H9 (cell line): Measurements from ENCODE around the gene PRSS2. TPM values are rescaled to one million over a fixed set of nuclear protein-coding genes. Genes with fewer than 3 reads are reported as not detected.

ENCODE experiments used
- DNase-seq: peaks from one replicate; pipeline ENCODE4 v3.0.0-alpha.2; 2017
- H2AFZ ChIP-seq: one replicate; pipeline ENCODE4 v1.6.1; 2013; ENCODE audit warnings: mild to moderate bottlenecking, low read length, control low read depth, moderate library complexity
- H2AK5ac ChIP-seq: 2 replicates; pipeline ENCODE4 v1.6.1; 2013; ENCODE audit warnings: low read length, control low read depth, mixed read lengths; ENCODE audit not compliant: insufficient read length
- H2BK120ac ChIP-seq: one replicate; pipeline ENCODE4 v1.6.1; 2013; ENCODE audit warnings: low read depth, mild to moderate bottlenecking, low read length, control low read depth, inconsistent platforms; ENCODE audit not compliant: poor library complexity, severe bottlenecking
- H2BK12ac ChIP-seq: 2 replicates; pipeline ENCODE4 v1.6.1; 2013; ENCODE audit warnings: low read length, control low read depth, mixed read lengths, low read depth; ENCODE audit not compliant: insufficient read length
- H2BK15ac ChIP-seq: 2 replicates; pipeline ENCODE4 v1.6.1; 2013; ENCODE audit warnings: low read depth, low read length, control low read depth
- H2BK20ac ChIP-seq: one replicate; pipeline ENCODE4 v1.6.1; 2013; ENCODE audit warnings: low read depth, mild to moderate bottlenecking, low read length, control low read depth, inconsistent platforms; ENCODE audit not compliant: poor library complexity, severe bottlenecking
- H2BK5ac ChIP-seq: 2 replicates; pipeline ENCODE4 v1.6.1; 2013; ENCODE audit warnings: low read length, control low read depth, mixed read lengths; ENCODE audit not compliant: insufficient read length
- H3K14ac ChIP-seq: 2 replicates; pipeline ENCODE4 v1.6.1; 2013; ENCODE audit warnings: low read length, control low read depth; ENCODE audit not compliant: insufficient read depth
- H3K18ac ChIP-seq: 2 replicates; pipeline ENCODE4 v1.6.1; 2013; ENCODE audit warnings: low read depth, mild to moderate bottlenecking, mixed read lengths, low read length, control low read depth; ENCODE audit not compliant: insufficient read length
- H3K23ac ChIP-seq: 2 replicates; pipeline ENCODE4 v1.6.1; 2013; ENCODE audit warnings: low read length, control low read depth, mixed read lengths, low read depth; ENCODE audit not compliant: insufficient read length
- H3K23me2 ChIP-seq: 2 replicates; pipeline ENCODE4 v1.6.1; 2013; ENCODE audit warnings: low read depth, mild to moderate bottlenecking, mixed read lengths, low read length, control low read depth; ENCODE audit not compliant: insufficient read length, poor library complexity, severe bottlenecking
- H3K27ac ChIP-seq: 2 replicates; pipeline ENCODE4 v1.5.1; 2013; ENCODE audit warnings: low read length, control low read depth, mixed read lengths, low read depth; ENCODE audit not compliant: insufficient read length
- H3K27me3 ChIP-seq: 2 replicates; pipeline ENCODE4 v1.6.1; 2013; ENCODE audit warnings: low read length, control low read depth, inconsistent platforms; ENCODE audit not compliant: insufficient read depth
- H3K4ac ChIP-seq: 2 replicates; pipeline ENCODE4 v1.6.1; 2013; ENCODE audit warnings: low read depth, mild to moderate bottlenecking, control low read depth, inconsistent platforms, low read length, moderate library complexity
- H3K4me1 ChIP-seq: 2 replicates; pipeline ENCODE4 v1.6.1; 2013; ENCODE audit warnings: low read length, control low read depth, inconsistent platforms; ENCODE audit not compliant: insufficient read depth
- H3K4me2 ChIP-seq: 2 replicates; pipeline ENCODE4 v1.6.1; 2013; ENCODE audit warnings: low read length, control low read depth, mixed read lengths; ENCODE audit not compliant: insufficient read length, insufficient read depth
- H3K56ac ChIP-seq: 2 replicates; pipeline ENCODE4 v1.6.1; 2013; ENCODE audit warnings: low read depth, mild to moderate bottlenecking, mixed read lengths, low read length, control low read depth; ENCODE audit not compliant: insufficient read length
- H3K79me1 ChIP-seq: 2 replicates; pipeline ENCODE4 v1.6.1; 2013; ENCODE audit warnings: low read depth, mild to moderate bottlenecking, moderate library complexity, low read length, control low read depth, inconsistent platforms; ENCODE audit not compliant: insufficient read depth, poor library complexity, severe bottlenecking
- H3K79me2 ChIP-seq: 2 replicates; pipeline ENCODE4 v1.6.1; 2013; ENCODE audit warnings: low read length, control low read depth, inconsistent platforms; ENCODE audit not compliant: insufficient read depth
- H3K9ac ChIP-seq: 2 replicates; pipeline ENCODE4 v1.6.1; 2013; ENCODE audit warnings: low read length, control low read depth, mixed read lengths; ENCODE audit not compliant: insufficient read length; ENCODE audit errors: extremely low read depth
- H3K9me3 ChIP-seq: one replicate; pipeline ENCODE4 v1.6.1; 2013; ENCODE audit warnings: low read depth, low read length, inconsistent platforms; ENCODE audit not compliant: control insufficient read depth
- H3T11ph ChIP-seq: one replicate; pipeline ENCODE4 v1.6.1; 2013; ENCODE audit warnings: mild to moderate bottlenecking, low read length, control low read depth, inconsistent platforms
- H4K20me1 ChIP-seq: one replicate; pipeline ENCODE4 v1.6.1; 2013; ENCODE audit not compliant: control insufficient read depth, insufficient read length, insufficient read depth
- H4K5ac ChIP-seq: 2 replicates; pipeline ENCODE4 v1.6.1; 2013; ENCODE audit warnings: low read depth, mild to moderate bottlenecking, mixed read lengths, low read length, control low read depth; ENCODE audit not compliant: insufficient read length
- H4K8ac ChIP-seq: replicated peaks from 2 replicates; pipeline ENCODE4 v1.6.1; 2013; ENCODE audit warnings: low read length, control low read depth, mixed read lengths, low read depth; ENCODE audit not compliant: insufficient read length
- H4K91ac ChIP-seq: 2 replicates; pipeline ENCODE4 v1.6.1; 2013; ENCODE audit warnings: low read depth, mild to moderate bottlenecking, moderate library complexity, mixed read lengths, low read length, control low read depth; ENCODE audit not compliant: insufficient read length
- H3K27ac Mint-ChIP-seq, 3 experiments: 2 replicates in 2 of 3; 3 replicates in 1 of 3; pipeline ENCODE4 v1.8.0; 2020 to 2021; ENCODE audit warnings: mixed read lengths in 3 of 3, mild to moderate bottlenecking in 1 of 3, moderate library complexity in 1 of 3
- H3K27me3 Mint-ChIP-seq: 2 replicates; pipeline ENCODE4 v1.8.0; 2021; ENCODE audit warnings: low read depth, mild to moderate bottlenecking, moderate library complexity, mixed read lengths
- H3K36me3 Mint-ChIP-seq, 3 experiments: 2 replicates in 2 of 3; 3 replicates in 1 of 3; pipeline ENCODE4 v1.8.0; 2020 to 2021; ENCODE audit warnings: low read depth in 3 of 3, mixed read lengths in 3 of 3; ENCODE audit not compliant: insufficient read depth in 1 of 3
- H3K4me1 Mint-ChIP-seq, 2 experiments: 2 replicates each; pipeline ENCODE4 v1.8.0; 2020; ENCODE audit warnings: mixed read lengths in 2 of 2
- H3K4me3 Mint-ChIP-seq, 2 experiments: 2 replicates in 1 of 2; 3 replicates in 1 of 2; pipeline ENCODE4 v1.8.0; 2020 to 2021; ENCODE audit warnings: mild to moderate bottlenecking in 2 of 2, mixed read lengths in 2 of 2, moderate library complexity in 1 of 2
- H3K9me3 Mint-ChIP-seq, 2 experiments: 2 replicates in 1 of 2; 3 replicates in 1 of 2; pipeline ENCODE4 v1.8.0; 2020; ENCODE audit warnings: mild to moderate bottlenecking in 2 of 2, mixed read lengths in 2 of 2, moderate library complexity in 1 of 2
- WGBS: extraction: QIAGEN DNeasy Blood & Tissue Kit; methylation state at CpG from one replicate; pipeline ENCODE4 v1.1.7; 2013; ENCODE audit warnings: missing lambda C conversion rate, low lambda C conversion rate, mixed read lengths; ENCODE audit not compliant: insufficient read length; ENCODE audit errors: extremely low coverage; 5-methylcytosine and 5-hydroxymethylcytosine counted together
- total RNA-seq: library from RNA; stranded (reverse); gene quantifications from 2 replicates; pipeline ENCODE4 v1.2.1, GENCODE V29; 2021
- TF ChIP-seq, protein P1 (sequence below): fragments of 200-600 bp; sonication (generic); conservative IDR thresholded peaks from 3 replicates; pipeline ENCODE4 v1.8.0; 2021; ENCODE audit warnings: antibody characterized with exemption, mild to moderate bottlenecking

Gene PRSS2
- total RNA-seq, 1 experiment from 2014 or later, result not detected

DNA sequence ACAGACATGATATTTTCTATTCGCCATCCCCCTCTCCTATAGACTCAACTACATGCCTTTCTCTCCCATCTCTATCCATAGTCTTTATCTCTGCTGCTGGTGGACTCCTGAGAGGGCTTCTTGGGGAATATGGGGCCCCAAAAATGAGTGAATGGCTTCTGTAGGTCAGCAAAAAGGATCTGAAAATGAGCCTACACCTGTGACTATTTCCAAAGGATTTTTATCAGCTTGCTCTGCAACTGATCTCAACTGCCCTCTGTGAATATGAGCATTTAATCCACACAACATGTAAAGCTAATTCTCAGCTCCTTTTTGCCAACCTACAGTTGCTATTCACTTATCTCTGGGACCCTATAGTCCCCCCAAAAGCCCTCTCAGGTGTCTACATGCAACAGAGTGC, 36.2 kb downstream of the PRSS2 start:
- no peak overlapping the region for H3K18ac ChIP-seq
- TF ChIP-seq, protein P1, sequence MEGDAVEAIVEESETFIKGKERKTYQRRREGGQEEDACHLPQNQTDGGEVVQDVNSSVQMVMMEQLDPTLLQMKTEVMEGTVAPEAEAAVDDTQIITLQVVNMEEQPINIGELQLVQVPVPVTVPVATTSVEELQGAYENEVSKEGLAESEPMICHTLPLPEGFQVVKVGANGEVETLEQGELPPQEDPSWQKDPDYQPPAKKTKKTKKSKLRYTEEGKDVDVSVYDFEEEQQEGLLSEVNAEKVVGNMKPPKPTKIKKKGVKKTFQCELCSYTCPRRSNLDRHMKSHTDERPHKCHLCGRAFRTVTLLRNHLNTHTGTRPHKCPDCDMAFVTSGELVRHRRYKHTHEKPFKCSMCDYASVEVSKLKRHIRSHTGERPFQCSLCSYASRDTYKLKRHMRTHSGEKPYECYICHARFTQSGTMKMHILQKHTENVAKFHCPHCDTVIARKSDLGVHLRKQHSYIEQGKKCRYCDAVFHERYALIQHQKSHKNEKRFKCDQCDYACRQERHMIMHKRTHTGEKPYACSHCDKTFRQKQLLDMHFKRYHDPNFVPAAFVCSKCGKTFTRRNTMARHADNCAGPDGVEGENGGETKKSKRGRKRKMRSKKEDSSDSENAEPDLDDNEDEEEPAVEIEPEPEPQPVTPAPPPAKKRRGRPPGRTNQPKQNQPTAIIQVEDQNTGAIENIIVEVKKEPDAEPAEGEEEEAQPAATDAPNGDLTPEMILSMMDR, result no peak
- no peak overlapping the region for H2BK20ac ChIP-seq
- no peak overlapping the region for H2BK120ac ChIP-seq
- H4K8ac ChIP-seq, result no peak overlapping the region
- peaks cover 5 to 23% of the 10 kb centered on the region in 2 experiments for H3K4me1 Mint-ChIP-seq
- no peaks in the 10 kb centered on the region for H3K27me3 ChIP-seq
- no peak overlapping the region for H4K5ac ChIP-seq
- peaks cover 3 to 6% (median 3%) of the 10 kb centered on the region in 3 experiments for H3K36me3 Mint-ChIP-seq
- no peak overlapping the region for H3K4ac ChIP-seq
- no peaks in the 10 kb centered on the region for H3K4me1 ChIP-seq
- H3K4me3 Mint-ChIP-seq, result no peak overlapping the region
- no peak overlapping the region for H3T11ph ChIP-seq
- no peak overlapping the region for H2BK15ac ChIP-seq
- no peaks in the 10 kb centered on the region; a peak in 1 of 5 replicates for H3K9me3 Mint-ChIP-seq
- no peak overlapping the region for H3K14ac ChIP-seq
- no CpG with 5 or more reads among the region's 1 CpG for WGBS
- H2BK12ac ChIP-seq, result no peak overlapping the region
- no peak overlapping the region for H2BK5ac ChIP-seq
- no peak overlapping the region for H3K9ac ChIP-seq
- H3K23me2 ChIP-seq, result no peaks in the 10 kb centered on the region
- H3K27ac ChIP-seq, result no peak overlapping the region
- H3K27ac Mint-ChIP-seq, result no peak overlapping the region
- DNase-seq, result no peak
- no peak overlapping the region for H3K23ac ChIP-seq
- H2AFZ ChIP-seq, result no peak overlapping the region
- no peaks in the 10 kb centered on the region for H3K79me1 ChIP-seq
- no peak overlapping the region for H2AK5ac ChIP-seq
- H3K79me2 ChIP-seq, result no peaks in the 10 kb centered on the region
- H3K56ac ChIP-seq, result no peak overlapping the region
- no peak overlapping the region for H3K4me2 ChIP-seq
- peaks cover 60% of the 10 kb centered on the region for H3K27me3 Mint-ChIP-seq
- H4K20me1 ChIP-seq, result no peaks in the 10 kb centered on the region
- H3K9me3 ChIP-seq, result no peaks in the 10 kb centered on the region
- H4K91ac ChIP-seq, result no peak overlapping the region
